Measurements from ENCODE around the gene IZUMO4.

IZUMO4 gene

DNA sequence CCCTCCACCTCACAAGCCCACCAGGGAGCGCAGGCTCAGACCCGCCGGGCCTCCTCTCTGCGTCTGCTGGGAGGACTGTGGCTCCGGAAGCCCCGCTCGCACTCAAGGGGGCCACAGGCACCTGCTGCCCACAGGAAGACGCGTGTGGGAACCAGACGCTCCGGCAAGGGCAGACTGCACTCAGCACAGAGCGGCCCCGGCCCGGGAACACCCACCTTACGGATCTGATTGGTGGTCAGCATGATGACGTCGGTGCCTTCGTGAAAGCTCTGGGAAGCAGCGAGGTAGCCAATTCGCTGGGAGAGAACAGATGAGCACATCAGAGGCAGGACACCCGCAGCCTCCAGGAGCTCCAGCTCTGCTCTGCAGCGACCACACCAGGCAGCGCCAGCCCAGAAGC is 40.1 kb downstream of the IZUMO4 start:
- no peak overlapping the region for H3K4me3 ChIP-seq (ENCODE audit: low read depth, low read length)
- DNase-seq (ENCODE audit: low read depth): no peak
- TF ChIP-seq, protein P1, sequence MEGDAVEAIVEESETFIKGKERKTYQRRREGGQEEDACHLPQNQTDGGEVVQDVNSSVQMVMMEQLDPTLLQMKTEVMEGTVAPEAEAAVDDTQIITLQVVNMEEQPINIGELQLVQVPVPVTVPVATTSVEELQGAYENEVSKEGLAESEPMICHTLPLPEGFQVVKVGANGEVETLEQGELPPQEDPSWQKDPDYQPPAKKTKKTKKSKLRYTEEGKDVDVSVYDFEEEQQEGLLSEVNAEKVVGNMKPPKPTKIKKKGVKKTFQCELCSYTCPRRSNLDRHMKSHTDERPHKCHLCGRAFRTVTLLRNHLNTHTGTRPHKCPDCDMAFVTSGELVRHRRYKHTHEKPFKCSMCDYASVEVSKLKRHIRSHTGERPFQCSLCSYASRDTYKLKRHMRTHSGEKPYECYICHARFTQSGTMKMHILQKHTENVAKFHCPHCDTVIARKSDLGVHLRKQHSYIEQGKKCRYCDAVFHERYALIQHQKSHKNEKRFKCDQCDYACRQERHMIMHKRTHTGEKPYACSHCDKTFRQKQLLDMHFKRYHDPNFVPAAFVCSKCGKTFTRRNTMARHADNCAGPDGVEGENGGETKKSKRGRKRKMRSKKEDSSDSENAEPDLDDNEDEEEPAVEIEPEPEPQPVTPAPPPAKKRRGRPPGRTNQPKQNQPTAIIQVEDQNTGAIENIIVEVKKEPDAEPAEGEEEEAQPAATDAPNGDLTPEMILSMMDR (conservative IDR thresholded peaks at IDR 0.05; ENCODE audit: low read depth, low read length): no peak

DNA sequence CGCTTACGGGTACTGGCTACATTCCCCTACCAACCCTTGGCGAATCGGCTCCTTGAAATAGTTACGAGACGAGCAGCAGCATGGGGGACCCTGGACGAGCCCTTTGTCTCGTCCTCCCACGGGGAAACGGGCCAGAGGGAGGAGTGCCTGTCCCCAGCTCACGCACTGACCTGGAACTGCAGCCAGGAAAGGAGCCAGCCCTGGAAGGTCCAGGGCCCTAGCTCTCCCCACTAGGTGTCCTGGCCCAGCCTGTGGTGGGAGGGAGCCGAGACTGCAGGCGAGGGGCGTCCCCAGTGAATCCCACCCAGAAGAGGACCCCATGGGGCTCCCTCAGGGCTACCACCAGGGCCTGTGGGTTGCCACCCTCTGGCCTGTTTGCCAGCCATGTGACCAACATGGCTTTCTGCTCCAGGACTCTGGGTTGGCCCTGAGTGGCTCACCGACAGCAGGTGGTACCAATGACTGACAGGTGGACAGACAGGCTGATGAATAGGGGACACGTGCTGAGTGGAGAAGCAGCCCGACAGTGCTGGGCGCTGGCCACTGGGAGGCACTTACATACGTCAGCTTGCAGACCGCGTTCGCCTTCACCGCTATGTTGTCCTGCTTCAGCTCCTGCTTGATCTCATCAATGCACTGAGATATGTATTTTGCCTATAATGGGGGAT is 41.5 kb downstream of the IZUMO4 start:
- TF ChIP-seq, protein P1 (conservative IDR thresholded peaks at IDR 0.05; ENCODE audit: low read depth, low read length): no peak
- no peak overlapping the region for H3K4me3 ChIP-seq (ENCODE audit: low read depth, low read length)
- DNase-seq (ENCODE audit: low read depth): no peak

DNA sequence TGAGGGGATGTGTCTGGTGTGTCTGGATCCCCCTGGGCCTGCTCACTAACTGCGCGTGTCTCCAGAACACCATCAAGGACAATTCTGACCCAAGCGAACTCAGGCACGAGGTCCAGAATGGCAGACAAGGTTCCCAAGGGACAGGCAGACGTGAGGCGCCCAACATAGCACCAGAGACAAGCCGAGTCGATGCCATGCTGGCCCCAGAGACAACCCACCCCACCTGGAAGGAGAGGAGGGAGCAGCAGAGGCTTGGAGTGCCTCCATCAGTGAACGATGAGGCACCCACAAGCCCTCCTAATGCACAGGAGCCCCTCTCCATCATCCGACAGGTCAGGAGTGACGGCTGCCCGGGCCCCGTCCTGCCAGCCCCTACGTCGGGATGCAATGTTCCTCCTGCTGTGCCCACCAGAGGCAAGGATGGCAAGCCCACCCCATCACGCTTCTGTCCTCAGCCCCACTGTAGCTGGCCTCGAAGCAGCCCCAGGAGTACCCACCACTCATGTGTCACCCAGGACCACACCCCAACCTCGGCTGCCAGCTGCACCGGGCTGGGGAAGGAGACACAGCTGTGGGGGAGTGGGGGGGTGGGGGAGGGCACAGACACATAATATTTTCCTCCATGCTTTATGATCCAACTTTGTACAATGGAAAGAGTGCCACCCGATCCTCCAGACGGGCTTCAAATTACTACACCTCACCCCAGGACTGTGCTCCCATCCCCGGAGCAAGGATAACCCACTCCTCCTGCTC is 42.8 kb downstream of the IZUMO4 start:
- no peak overlapping the region for H3K4me3 ChIP-seq (ENCODE audit: low read depth, low read length)
- TF ChIP-seq, protein P1 (conservative IDR thresholded peaks at IDR 0.05; ENCODE audit: low read depth, low read length): no peak
- DNase-seq (ENCODE audit: low read depth): no peak

DNA sequence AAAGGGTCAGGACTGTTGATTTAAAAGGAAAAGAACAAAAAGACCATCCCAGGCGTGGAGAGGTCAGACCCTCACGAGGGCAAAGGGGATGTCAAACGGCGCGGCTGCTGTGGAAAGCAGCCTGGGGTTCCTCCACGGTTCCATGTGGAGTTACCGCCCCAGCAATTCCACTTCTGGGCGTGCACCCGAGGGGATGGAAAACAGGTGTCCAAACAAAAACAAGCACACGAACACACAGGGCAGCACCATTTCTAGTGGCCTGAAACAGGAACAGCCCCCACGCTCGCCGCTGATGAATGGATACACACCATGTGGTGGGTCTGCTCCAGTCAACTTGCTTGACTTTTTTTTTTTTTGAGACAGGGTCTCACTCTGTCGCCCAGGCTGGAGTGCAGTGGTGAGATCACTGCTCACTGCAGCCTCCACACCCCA is 43.4 kb downstream of the IZUMO4 start:
- DNase-seq (ENCODE audit: low read depth): no peak
- H3K4me3 ChIP-seq (ENCODE audit: low read depth, low read length): no peak overlapping the region
- TF ChIP-seq, protein P1 (conservative IDR thresholded peaks at IDR 0.05; ENCODE audit: low read depth, low read length): no peak

DNA sequence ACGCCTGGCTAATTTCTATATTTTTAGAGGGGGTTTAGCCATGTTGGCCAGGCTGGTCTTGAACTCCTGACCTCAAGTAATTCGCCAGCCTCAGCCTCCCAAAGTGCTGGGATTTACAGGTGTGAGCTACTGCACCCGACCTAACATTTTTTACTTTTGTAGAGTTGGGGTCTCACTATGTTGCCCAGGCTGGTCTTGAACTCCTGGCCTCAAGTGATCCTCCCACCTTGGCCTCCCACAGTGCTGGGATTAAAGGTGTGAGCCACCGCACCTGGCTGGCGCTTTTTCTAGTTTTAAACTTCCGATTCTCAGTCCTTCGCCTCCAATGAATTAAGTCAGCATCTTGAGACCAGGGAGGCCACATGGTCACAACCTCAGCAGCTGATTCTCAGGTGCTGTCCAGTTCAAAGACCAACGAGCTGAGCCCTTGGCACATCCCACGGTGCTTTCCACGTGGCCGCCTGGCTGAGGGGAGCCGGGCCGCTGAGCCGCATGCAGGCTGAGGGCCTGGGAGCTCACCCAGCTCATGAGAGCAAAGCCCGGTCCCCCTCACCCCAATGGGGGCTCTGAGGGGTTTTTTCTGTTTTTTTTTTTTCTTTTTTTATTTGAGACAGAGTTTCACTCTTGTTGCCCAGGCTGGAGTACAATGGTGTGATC is 45.6 kb downstream of the IZUMO4 start:
- TF ChIP-seq, protein P1 (conservative IDR thresholded peaks at IDR 0.05; ENCODE audit: low read depth, low read length): no peak
- no peak overlapping the region for H3K4me3 ChIP-seq (ENCODE audit: low read depth, low read length)

DNA sequence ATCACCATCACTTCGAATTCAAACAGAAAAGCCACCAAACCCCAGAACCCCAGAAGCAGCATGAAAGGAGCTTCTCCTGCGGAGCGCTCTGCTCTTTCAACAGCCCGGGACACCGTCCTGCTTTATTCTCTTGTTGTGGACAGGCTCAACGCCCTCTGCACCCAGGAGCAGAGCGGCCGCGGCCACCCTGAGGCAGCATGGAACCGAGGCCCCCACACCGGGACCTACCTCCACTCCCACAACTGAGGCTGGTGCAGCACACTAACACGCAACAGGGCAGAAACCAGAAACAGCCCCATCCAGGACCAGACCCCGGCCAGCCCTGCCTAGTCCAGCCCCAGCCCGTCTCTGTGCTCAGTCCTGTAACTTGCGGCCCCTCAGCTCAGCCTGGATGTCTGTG is 47.5 kb downstream of the IZUMO4 start:
- DNase-seq (ENCODE audit: low read depth): no peak
- TF ChIP-seq, protein P1 (conservative IDR thresholded peaks at IDR 0.05; ENCODE audit: low read depth, low read length): no peak
- H3K4me3 ChIP-seq (ENCODE audit: low read depth, low read length): no peak overlapping the region

More for the DNA sequence above, 45.6 kb downstream of the IZUMO4 start:
- no peak for DNase-seq (ENCODE audit: low read depth)
